GM19324 (cell line): ENCODE results near the gene BUB3.

Experiments
- ATAC-seq: cut with Tn5 transposase; IDR thresholded peaks from one replicate; pipeline ENCODE4 v1.9.1; 2021; ENCODE audit warnings: mild to moderate bottlenecking, moderate library complexity; ENCODE audit not compliant: unreplicated experiment, low FRiP score

The BUB3 gene

DNA sequence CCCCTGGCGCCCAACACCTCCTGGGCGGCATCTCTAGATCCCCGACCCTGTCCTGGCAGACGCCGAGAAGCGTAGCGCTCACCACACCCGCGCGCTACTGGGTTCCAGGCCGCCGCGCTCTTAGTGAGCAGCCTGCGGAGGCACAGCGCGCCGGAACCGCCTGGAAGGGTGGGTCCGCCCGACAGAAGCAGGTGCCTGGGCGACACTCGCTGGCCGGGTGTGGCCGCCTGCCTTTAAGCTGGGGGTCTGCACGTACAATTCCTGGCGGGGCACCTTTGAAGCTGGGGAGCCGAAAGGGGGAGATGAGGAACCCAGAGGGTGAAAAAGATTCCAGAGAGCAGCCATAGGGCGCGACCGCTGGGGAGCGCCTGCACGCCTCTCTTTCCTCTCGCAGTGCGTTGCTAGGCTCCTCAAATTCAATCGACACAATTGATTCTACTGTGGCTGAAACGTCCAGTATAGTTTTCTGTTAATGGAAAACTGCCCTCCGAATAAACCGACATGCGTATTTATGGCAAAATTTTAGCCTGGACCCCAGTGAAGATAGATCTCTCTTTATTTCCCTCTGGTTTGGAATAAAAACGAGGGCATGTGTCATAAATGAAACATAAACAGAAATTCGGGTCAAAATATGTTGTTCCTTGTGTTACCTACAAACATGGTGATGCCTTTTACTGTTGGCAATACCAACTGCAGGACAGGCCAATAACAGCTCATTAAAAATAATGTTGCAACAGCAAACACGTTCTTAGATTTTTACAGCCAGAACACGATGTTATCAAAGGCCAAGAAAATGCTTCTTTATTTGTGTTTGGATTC lies 13.8 kb upstream of the BUB3 start:
- no peak for ATAC-seq

DNA sequence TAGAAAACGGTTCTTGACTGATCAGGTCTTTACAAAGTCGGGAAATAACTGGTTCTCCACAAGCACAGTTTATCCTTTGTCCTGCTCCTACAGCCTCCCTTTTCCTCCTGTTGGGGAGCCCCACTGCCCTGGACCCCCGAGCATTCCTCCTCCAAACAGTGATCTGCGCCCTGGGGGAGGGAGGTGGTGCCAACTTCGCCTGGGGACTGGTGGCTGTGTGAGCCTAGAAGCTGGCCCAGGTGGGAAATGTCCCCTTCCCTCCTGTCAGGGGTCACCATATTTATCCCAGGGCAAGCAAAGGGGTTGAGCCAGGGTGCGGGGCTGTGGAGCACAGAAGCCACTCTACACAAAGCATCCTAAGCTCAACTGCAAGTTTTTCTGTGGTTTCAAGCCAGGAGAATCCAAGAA lies 13.2 kb upstream of the BUB3 start:
- no peak for ATAC-seq

DNA sequence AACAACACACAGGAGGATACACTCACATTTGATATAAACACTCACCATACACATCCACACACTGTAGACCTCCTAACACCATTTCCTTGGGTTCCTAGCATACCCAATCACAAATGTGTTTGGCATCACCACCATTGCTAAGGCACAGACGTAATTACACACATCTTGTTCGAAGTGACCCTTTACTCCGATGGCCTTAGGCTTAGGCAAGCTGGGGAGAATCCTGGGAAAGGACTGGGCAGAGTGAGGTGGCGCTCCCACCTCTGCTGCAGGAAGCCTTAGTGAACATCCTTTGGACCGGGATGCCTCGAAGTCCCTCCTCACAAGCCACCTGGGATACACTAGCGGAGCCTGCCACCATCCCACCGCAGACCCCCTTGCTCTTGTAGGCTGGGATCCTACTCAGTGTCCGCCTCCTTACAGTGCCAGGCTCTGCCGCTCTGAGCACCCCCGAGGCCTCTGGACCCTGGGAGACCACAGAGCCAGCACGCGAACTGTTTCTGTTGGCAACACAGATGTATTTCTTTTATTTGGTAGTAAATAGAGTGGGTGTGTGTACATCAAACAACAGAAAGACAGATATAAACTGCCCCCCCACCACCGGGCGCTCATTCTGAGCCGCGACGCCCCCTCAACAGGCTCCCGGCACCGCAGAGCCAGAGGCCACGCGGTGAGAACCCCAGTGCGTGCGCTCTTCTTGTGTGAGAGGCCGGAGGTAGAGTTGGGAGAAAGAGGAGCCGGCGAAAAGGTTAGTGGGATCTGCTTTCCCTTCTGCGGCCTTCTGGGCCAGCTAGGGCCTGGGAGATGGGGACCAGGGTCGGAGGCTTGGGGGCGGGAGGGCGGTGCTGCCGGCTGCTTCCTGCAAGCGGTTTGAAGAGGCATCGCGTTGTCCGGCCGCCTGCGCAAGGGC lies 12.2 kb upstream of the BUB3 start:
- ATAC-seq: no peak

DNA sequence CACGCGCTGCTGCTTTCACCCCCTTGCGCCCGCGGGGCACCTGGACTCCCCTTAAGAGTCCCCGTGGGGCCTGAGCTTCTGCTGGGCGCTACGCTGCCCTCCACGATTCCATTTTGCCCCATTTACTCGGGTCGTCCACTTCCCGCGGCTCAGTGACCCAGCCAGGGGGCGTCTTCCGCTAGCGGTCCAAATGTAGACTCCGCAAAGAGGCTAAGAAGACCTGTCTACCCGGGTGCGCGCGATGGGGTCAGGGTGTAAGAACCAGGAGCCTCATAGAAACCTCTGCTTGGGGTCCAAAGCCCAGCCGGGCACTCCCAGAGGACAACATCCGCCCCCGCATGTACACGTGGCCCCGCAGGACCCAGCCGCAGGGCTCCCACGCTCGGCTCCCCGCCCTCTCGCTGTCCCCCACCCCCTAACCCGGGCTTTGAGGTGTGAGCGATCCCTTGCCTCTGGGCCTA lies 11.5 kb upstream of the BUB3 start:
- no peak for ATAC-seq

DNA sequence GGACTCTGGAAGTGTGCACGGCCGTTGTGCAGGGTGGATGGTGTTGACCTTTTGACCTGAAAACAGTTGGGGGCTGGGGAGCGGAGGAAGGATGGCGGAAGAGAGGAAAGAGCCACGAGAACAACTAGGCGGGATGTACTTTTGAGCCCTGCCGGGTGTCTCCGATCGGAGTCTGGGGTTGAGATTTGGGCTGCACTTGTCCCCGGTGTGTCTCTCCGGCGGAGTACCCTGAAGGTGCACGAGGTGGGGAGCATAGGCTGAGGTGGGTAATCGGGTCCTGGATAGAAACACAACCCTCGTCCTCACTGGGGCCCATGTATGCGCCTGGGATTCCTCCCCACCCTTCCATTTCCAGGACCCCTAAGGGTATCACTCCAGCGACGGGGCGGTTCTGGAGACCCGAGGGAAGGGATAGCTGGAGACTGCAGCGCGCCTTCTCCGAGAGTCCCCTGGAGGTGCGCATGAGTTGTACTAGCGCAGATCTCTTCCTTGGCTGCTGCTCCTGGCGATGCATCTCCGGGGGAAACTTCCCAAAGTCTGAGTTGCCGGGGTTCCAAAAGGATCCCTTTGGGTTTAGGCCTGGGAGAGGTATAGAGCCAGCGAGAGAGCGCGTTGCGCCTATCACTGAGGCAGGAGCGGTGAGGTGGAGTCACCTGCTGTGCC lies 10.9 kb upstream of the BUB3 start:
- ATAC-seq: no peak

DNA sequence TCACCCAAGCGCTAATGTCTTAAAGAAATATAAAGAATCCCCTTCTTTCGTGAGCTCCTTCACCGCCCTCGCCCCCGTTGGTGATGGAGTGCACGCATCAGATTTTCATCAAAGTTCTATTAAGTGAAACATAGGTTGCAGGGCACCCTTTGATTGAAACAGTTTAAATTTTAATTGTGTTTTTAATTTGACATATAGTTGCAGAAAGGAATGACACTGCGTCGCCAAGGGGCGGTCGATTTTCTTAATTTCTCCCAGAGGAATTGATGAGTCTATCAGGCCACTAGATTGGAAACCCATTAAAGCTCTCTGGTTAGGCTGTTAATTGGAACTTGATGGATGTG lies 10.4 kb upstream of the BUB3 start:
- no peak for ATAC-seq

DNA sequence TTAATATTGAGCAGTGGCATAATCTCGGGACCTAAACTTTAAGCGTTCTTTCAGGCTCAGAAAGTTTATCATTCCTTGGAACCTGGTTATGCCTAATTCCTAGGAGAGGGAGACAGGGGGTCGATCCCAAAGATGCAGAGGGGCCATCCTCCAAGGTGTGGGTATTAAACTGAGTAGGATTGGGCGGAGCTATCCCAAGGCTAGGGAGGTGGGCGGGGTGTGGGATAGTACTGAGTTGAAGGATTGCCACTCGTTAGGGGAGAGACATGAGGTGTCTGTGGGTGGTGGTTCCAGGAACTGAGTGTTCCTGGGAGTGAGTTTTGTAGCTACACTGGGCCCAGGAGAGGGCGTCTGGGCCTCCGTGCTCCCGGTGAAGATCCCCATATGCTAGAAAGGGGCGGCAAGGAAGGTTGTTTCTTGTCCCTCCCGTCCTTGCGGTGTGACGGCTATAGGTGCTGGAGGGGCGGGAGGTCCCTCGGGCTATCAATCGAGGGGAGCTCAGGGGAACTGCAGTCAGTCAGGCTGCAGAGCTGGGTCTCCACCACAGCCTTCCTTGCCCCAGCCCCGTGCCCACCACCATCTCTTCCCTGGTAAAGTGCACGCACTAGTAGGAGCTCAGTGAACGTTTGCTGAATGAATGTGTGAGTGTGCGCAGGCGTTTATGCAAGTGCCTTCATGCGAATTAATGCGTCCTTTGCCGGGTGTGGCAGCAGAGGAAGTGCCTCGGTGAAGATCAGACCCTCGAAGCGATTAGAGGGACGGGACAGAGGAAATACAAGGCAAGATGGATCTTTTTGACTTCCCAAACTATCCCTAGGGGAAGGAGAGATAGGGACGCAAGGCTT lies 9.3 kb upstream of the BUB3 start:
- no peak for ATAC-seq

DNA sequence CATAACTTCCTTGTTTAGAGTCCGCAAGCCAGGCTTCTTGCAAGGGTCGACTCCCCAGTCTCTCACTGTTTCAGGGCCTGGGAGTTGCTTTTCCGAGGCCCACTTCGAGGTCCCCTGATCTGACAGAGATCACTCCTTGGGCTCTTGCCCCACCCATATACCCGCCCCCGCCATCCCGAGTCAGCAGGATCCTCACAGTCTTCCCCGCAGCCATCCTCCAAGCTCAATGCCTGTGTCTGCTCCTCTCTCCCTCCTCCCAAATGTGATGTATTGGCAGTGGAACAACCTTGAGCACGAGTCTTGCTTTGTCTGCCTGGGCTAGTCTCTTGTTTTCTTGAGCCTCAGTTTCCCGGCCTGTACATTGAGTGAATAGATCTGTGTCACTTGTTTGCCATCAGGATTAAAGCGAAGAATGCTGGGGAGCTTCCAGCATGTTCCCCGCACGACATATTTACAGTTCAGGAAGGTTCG lies 8.6 kb upstream of the BUB3 start:
- no peak for ATAC-seq

DNA sequence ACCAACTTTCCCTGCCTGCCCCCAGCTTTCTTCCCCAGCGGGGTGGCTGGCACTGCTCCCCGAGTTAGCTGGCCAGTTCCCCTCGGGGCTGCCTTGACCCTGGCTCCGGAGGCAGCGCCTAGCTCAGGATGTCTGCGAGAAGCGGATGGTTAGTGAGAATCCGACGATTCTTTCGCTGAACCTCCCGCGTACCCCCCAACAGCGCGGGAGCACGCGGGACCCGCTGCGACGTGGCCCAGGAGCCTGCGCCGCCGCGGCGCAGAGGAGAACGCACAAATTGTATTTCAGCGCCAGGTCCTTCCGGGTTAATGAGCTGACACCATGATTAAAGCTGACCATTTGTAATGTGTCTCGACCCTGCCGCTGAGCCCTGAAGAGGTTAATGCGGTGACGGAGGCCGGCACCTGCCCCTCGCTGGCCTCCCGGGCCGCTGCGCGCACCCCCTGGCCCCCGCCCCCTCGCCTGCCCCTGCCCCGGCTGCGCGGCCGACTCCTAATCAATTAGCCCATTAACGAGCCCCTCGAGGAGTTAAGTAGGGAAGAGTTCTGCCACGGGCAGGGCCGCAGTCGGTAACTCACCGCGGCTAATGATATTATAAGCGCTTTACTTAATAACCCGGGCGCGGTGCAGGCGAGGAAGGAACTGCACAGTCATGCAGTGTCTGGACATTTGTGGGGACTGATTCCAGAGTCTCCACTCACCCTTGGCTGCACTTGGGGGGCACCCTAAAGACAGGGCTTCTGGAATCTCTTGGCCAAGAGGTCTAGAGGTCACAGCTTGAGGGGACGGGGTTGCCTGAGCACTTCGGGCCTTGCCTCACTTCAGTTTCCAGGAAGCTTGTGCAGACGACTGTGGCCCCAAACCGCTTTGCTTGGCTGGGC lies 7.9 kb upstream of the BUB3 start:
- ATAC-seq: no peak

DNA sequence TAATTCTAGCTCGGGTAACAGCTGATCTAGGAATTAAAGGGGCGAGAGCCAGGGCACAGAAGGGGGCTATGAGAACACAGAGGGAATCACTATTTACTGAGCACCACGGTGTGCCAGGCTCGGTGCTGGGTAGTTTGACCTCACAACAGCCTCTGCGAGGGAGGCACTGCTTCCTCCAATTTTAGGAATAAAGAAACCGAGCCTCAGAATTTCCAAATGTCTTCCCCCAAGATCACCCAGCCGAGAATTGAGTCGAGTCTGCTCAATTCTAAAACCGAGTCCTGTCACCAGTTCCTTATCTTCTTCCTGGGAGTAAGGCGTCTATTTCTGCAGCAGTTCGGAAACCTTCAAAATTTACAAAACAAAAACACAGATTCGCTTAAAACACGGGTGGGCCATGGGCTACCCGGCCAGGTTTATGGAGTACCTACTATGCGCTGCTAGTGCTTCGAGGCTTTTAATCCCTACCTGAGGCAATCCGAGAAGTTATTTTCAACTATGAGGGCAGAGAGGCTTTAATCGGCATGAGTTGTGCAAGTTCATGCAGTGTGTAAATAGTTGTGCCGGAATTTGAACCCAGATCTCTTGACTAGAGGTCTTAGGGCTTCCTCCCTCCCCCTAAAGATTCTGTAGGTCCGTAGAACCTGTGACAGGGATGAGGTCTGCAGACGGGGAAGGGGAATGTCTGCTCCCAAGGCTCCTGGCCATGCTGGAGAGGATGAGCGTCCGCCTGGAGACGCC lies 7.1 kb upstream of the BUB3 start:
- no peak for ATAC-seq

DNA sequence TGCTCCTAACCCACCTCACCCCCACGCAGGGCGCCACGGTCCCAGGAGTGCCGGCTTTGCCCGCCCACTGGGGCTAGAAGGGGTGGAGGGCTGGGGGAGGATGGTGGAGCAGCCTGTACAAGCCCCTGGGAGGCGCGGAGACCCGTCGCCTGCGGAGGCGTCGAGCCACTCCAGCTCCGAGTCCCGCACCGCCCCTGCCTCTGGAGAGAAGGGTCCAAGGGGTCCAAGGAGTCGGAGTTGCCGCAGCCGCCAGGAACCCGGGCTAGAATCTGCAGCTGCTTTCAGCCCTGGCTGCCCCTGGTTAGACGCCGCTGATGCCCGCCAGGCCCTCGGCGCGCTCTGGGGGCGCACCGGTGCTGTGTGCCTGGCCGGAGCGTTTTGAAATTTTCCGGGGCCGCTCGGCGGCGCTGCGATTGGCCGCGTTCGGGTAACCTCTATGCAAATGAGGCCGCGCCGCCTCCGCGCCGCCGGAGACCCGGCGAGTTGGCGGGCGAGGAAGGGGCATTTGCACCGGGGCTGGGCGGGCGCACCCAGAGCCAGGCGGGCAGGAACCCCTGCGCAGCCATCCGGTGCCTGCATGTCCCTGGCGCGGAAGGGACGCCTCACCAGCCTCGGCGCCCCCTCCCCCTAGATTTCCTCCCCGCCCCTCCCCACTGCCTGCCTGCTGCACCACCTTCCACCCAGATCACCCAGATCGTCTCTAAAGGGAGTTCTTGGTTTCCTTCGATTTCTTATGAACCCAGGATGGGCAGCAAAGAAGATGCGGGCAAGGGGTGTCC lies 6.4 kb upstream of the BUB3 start, which contains the start of gene HMX2:
TSS of gene HMX2 (plus strand) at position 502 of the 779 bp plus-strand sequence. CDS start at position 745, 243 bp downstream.
- ATAC-seq: no peak

DNA sequence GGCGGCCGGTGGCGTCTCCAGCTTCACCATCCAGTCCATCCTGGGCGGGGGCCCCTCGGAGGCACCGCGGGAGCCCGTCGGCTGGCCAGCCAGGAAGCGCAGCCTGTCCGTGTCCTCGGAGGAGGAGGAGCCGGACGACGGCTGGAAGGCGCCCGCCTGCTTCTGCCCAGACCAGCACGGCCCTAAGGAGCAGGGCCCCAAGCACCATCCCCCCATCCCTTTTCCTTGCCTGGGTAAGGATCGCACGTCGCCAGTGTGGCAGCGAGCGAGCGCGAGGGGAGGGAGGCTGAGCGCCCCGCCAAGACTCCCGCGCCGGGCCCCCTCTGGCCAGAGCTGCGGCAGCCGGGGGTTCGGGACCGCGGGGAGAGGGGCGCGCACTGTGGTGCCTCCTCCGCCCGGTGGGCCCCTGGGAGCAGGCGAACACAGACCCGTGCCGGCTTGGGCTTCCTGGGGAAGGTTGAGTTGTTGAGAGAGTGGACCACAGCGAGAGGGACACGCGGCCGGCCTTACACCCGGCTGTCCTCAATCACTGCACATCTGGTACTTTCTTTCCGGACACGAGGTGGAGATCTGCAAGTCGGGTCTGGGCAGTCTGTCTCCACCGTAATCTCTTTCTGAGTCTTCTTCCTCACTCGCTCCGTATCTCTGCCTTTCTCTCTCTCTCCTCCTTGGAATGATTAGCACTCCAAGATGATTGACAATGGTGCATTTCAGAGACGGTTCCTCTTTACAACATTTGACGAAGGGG lies 5.6 kb upstream of the BUB3 start:
- no peak for ATAC-seq

DNA sequence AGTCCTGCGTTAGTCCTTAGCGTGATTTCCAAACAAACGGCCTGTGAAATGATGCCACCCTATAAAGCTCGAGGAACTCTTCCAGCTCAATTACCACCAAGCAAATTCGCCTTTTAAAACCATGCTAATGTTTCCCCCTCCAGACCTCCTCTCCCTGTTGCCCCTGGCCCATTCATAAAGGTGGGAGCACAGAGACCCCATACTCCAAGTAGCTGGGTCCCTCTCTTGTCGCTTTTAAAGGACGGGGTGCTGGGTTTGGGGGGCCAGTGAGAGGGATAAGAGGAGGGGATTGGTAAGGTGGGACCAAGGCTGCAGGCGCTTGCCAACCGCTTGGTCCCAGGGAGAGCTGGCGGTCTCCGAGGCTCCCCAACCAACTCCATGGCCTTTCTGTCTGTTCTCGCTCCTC lies 5.0 kb upstream of the BUB3 start:
- ATAC-seq: no peak

DNA sequence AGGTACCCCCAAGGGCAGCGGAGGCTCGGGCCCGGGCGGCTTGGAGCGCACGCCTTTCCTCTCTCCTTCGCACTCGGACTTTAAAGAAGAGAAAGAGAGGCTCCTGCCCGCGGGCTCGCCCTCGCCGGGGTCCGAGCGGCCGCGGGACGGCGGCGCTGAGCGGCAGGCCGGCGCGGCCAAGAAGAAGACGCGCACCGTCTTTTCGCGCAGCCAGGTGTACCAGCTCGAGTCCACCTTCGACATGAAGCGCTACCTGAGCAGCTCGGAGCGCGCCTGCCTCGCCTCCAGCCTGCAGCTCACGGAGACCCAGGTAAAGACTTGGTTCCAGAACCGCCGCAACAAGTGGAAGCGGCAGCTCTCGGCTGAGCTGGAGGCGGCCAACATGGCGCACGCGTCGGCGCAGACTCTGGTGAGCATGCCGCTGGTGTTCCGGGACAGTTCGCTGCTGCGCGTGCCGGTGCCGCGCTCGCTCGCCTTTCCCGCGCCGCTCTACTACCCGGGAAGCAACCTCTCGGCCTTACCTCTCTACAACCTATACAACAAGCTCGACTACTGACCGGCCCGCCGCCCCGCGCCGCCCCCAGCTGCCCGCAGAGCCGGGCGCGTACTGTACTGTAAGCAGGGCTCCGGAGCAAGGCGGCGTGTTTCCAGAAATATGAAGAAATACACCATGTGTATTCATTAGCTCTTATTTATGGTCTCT lies 4.5 kb upstream of the BUB3 start:
- ATAC-seq: no peak

DNA sequence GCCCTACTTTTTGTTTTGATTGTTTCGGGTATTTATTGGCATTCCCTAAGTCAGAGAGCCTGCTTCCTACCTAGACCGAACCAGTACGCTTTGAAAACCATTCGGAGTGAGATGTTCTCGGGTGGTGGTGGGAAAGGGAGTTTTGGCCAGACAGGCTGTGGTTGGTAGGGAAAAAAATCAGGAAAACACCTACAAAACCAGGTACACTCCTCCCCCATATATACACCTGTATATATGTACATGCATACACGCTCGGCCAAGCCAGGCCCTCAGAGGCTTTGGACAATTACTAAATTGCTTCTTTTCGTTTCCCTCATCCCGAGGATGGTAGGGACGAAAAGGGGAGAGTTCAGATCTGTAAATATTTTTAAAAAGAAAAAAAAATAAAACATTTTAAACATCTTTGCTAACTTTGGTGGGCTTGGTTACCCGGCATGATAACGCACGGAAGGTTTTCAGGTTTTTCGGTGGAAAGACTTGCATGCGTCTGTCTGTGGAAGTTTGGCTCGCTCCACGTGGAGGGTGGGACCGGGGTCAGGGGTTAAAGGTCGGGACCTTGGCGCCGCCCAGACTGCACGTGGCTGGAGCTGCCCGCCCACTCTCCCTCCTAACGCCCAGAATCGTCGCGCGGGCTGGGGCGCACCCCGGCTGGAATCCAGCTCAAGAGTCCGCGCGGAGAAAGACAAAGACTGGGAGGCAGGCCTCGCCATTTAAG lies 3.8 kb upstream of the BUB3 start:
- ATAC-seq: no peak
